ENCODE measurements around the gene USP17L15.
"Not testable (repeated sequence)": the region's sequence is repeated elsewhere in the genome, so short reads cannot be mapped to it uniquely, and the experiment has no call there.

DNA sequence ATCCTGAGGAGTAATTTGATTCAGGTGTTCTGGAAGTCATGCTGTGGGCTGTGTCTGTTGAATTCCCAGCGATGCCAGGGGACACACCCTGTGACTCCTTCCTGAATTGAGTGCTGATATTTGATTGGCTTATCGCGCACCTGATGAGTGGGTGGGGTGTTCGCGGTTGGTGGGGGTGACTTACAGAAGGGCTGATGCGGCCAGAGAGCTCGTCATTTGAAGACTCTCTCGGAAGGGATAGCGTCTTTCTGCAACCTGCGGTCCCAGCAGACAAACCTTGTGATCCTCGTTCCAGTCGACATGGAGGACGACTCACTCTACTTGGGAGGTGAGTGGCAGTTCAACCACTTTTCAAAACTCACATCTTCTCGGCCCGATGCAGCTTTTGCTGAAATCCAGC is at the start of gene USP17L15:
- TF ChIP-seq, protein P1, sequence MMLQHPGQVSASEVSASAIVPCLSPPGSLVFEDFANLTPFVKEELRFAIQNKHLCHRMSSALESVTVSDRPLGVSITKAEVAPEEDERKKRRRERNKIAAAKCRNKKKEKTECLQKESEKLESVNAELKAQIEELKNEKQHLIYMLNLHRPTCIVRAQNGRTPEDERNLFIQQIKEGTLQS (CRISPR knock-in tag; conservative IDR thresholded peaks at IDR 0.05), result not testable (repeated sequence)
- TF ChIP-seq, protein P2, sequence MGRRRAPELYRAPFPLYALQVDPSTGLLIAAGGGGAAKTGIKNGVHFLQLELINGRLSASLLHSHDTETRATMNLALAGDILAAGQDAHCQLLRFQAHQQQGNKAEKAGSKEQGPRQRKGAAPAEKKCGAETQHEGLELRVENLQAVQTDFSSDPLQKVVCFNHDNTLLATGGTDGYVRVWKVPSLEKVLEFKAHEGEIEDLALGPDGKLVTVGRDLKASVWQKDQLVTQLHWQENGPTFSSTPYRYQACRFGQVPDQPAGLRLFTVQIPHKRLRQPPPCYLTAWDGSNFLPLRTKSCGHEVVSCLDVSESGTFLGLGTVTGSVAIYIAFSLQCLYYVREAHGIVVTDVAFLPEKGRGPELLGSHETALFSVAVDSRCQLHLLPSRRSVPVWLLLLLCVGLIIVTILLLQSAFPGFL (CRISPR knock-in tag; IDR thresholded peaks at IDR 0.05; ENCODE audit: borderline replicate concordance), result not testable (repeated sequence)
- TF ChIP-seq, protein P3, sequence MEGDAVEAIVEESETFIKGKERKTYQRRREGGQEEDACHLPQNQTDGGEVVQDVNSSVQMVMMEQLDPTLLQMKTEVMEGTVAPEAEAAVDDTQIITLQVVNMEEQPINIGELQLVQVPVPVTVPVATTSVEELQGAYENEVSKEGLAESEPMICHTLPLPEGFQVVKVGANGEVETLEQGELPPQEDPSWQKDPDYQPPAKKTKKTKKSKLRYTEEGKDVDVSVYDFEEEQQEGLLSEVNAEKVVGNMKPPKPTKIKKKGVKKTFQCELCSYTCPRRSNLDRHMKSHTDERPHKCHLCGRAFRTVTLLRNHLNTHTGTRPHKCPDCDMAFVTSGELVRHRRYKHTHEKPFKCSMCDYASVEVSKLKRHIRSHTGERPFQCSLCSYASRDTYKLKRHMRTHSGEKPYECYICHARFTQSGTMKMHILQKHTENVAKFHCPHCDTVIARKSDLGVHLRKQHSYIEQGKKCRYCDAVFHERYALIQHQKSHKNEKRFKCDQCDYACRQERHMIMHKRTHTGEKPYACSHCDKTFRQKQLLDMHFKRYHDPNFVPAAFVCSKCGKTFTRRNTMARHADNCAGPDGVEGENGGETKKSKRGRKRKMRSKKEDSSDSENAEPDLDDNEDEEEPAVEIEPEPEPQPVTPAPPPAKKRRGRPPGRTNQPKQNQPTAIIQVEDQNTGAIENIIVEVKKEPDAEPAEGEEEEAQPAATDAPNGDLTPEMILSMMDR (IDR thresholded peaks at IDR 0.05), result not testable (repeated sequence)
- TF ChIP-seq, protein P4, sequence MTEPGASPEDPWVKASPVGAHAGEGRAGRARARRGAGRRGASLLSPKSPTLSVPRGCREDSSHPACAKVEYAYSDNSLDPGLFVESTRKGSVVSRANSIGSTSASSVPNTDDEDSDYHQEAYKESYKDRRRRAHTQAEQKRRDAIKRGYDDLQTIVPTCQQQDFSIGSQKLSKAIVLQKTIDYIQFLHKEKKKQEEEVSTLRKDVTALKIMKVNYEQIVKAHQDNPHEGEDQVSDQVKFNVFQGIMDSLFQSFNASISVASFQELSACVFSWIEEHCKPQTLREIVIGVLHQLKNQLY (CRISPR knock-in tag; IDR thresholded peaks at IDR 0.05), result not testable (repeated sequence)
- TF ChIP-seq FOXJ3 (CRISPR knock-in tag; IDR thresholded peaks at IDR 0.05; ENCODE audit: borderline replicate concordance); ATF1 (CRISPR knock-in tag; IDR thresholded peaks at IDR 0.05); RELA (CRISPR knock-in tag; IDR thresholded peaks at IDR 0.05; ENCODE audit: borderline replicate concordance): not testable (repeated sequence)

All from WTC11 (cell line).